Renal pelvis (tissue), 12 donors: ENCODE measurements around the gene OR10AD1. TPM values are rescaled to one million over a fixed set of nuclear protein-coding genes. Genes with fewer than 3 reads are reported as not detected.
"Not testable (repeated sequence)": the region's sequence is repeated elsewhere in the genome, so short reads cannot be mapped to it uniquely, and the experiment has no call there.

Experiments
- DNase-seq: peaks from one replicate; pipeline ENCODE4 v3.0.0-alpha.2; 2013
- long read RNA-seq, 16 experiments: transcript quantifications; one replicate each; lab custom pipeline, GENCODE V29; 2026
- polyA plus RNA-seq, 3 donors: library from polyadenylated mRNA; unstranded; fragments of 120-200 nt; gene quantifications; one replicate each; pipeline ENCODE4 v1.2.1, GENCODE V29; 2013; ENCODE audit not compliant: insufficient read length in 3 of 3

Gene OR10AD1, protein sequence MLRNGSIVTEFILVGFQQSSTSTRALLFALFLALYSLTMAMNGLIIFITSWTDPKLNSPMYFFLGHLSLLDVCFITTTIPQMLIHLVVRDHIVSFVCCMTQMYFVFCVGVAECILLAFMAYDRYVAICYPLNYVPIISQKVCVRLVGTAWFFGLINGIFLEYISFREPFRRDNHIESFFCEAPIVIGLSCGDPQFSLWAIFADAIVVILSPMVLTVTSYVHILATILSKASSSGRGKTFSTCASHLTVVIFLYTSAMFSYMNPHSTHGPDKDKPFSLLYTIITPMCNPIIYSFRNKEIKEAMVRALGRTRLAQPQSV
- polyA plus RNA-seq: 1 to 10 TPM in 1 of 3 donors, under 1 TPM in 2; 0.26 to 1.5 (median 0.83) TPM
- long read RNA-seq, donor 1: 0 reads
- long read RNA-seq, donor 2: 0 reads
- long read RNA-seq, donor 3: 0 reads
- long read RNA-seq, donor 4: 0 reads
- long read RNA-seq, donor 5: 0 reads
- long read RNA-seq, donor 6: 0 reads
- long read RNA-seq, donor 7, partial matches to known transcripts: 0 of 1 reads
- long read RNA-seq, donor 7, other reads (novel, unspliced or antisense): 0 of 1 reads
- long read RNA-seq, donor 8: 0 reads
- long read RNA-seq, donor 9, partial matches to known transcripts: 0 of 1 reads
- long read RNA-seq, donor 9, other reads (novel, unspliced or antisense): 0 of 1 reads
- long read RNA-seq, donor 10: 0 reads
- long read RNA-seq, donor 11: 0 reads
- long read RNA-seq, donor 12, partial matches to known transcripts: 0 of 1 reads
- long read RNA-seq, donor 12, other reads (novel, unspliced or antisense): 0 of 1 reads
- long read RNA-seq, donor 13, partial matches to known transcripts: 0 of 1 reads
- long read RNA-seq, donor 13, other reads (novel, unspliced or antisense): 0 of 1 reads
- long read RNA-seq, donor 14: 0 reads
- long read RNA-seq, donor 15: 0 reads
- long read RNA-seq, donor 16: 0 reads

GRCh38 chr12:48203192-48203591 is at the start of gene OR10AD1:
Gene OR10AD1 (minus strand): TSS chr12:48203292. CDS start chr12:48203292, 0 bp downstream.
- DNase-seq: no peak

DNA sequence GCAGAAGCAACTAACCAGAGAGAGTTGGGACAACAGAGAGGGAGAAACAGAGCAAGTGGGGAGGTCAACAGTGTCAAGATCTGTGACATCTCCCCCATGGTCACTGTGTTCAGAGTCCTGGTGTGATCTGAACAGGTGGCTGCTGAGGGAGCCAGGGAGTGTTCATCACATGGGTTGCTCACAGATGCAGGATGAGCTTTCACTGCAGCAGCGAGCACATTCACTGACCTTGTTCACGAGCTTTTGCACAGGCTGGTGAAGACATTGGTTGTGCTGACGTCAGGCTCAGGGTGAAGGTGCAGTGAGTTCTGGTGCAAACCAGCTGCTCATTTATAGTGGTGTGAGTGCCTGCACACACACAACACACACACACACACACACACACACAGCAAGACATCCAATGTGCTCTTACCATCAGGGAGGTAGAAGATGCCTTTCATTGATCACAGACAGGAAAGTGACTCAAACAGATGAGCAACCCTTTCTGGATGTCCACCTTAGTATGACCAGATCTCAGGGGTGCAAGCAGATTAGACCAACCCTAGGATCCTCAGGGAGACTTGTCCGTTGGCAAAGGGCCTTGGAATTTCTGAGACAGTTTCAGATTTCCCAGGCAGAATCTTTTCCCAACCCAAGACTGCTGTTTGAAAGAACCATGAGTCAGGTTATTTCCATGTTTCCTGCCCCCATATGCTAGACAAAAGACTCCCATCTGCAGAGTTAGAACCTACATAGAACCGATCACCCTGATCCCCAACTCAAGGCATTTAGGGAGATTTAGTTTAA is 44.3 kb upstream of the OR10AD1 start:
- DNase-seq: no peak

DNA sequence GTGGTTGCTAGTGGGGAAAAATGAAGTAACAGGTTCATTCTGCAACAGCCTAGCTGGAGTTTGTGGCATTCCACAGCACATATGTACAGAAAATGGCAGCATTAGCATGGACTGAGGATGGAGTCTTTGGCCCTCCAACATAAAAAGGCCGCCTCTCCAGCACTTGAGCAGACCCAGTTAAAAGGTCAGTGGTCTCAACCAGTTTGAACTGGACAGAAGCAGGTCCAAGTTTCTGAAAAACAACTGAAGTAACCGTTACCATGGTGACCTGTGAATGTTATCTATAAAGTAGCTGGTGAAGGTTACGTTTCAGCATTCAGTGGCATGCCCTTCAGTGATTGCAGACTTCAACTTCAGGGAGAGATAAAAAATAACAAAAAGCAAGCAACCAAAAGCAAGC is 34.1 kb upstream of the OR10AD1 start:
- DNase-seq: no peak

GRCh38 chr12:48235796-48236333 is 32.8 kb upstream of the OR10AD1 start:
- DNase-seq: no peak

DNA sequence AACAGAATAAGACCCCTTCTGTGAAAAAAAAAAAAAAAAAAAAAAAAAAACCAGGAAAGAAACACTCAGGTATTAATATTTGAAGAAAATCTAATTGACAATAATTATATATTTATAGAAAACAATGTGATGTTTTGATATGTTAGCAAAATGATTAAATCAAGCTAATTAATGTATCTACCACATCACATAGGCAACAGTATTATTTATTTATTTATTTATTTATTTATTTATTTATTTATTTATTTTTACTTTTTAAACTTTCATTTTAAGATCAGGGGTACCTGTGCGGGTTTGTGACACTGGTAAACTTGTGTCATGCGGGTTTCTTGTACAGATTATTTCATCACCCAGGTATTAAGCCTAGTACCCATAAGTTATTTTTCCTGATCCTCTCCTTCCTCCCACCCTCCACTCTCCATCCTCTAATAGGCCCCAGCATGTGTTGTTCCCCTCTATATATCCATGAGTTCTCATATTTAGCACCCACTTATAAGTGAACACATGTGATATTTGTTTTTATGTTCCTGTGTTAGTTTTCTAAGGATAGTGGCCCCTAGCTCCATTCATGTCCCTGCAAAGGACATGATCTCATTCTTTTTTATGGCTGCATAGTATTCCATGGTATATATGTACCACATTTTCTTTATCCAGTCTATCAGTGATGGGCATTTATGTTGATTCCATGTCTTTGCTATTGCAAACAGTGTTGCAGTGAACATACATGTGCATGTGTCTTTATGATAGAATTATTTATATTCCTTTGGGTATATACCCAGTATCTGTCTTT is 28.3 kb upstream of the OR10AD1 start:
- not testable (repeated sequence) for DNase-seq

DNA sequence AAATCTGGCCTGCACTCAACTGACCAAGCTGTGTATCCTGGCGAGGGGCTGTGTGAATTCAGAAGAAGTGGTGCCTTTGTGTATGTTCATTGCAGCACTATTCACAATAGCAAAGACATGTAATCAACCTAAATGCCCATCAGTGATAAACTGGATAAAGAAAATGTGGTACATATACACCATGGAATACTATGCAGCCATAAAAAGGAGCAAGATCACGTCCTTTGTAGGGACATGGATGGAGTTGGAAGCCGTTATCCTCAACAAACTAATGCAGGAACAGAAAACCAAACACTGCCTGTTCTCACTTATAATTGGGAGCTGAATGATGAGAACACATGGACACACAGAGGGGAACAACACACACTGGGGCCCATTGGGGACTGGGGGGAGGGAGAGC is 21.4 kb upstream of the OR10AD1 start:
- not testable (repeated sequence) for DNase-seq

DNA sequence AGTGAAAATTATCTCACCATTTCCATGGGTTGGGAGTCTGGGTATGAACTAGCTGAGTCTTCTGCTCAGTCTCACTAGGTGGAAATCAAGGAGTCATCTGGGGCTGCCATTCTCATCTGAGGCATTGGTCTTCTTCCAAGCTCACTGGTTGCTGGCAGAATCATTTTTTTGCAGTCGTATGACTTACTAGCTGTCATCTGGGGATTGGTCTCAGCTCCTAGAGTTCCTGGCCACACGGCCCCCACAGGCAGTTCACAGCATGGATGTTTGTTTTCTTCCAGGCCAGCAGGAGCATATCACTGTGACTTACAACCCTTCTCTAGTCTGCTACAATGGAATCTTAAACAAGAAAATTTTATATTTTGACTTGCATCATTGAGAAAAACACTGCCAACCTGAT is 18.6 kb upstream of the OR10AD1 start:
- no peak for DNase-seq

DNA sequence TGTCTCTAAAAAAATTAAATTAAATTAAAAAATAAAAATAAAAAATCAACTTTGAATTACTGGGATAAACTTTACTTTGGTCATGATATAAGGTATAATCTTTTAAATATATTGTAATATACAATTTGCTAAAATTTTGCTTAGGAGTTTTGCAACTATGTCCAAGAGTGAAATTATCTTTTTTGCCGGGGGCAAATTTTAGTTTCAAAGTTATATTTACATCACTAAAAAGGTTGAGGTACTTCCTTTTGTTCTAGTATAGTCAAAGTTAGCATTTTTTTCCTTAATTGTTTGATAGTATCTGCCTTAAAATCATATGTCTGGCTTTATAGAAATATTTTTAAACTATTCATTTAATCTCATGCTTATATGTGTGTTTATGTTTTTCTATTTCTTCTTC is 17.6 kb upstream of the OR10AD1 start:
- no peak for DNase-seq

DNA sequence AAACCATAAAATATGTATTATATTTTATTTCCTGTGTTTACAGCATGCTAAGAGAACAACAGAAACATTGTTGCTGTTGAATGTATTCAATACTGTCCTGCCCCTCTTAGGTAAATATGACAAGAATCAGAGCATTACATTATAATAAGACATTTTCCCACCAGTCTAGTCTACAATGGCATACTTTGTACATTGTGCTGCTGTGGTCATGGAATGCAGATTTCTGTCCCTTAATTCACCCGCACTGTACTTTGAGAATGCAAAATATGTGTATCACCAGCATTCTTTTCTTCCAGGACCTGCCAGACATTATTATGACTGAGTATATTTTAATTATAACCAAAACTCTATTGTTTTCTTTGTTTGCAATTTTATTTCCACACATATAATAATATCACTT is 16.5 kb upstream of the OR10AD1 start:
- DNase-seq: no peak

- no peak for DNase-seq
Measured at GRCh38 chr12:48216785-48217184, 13.7 kb upstream of the OR10AD1 start.

DNA sequence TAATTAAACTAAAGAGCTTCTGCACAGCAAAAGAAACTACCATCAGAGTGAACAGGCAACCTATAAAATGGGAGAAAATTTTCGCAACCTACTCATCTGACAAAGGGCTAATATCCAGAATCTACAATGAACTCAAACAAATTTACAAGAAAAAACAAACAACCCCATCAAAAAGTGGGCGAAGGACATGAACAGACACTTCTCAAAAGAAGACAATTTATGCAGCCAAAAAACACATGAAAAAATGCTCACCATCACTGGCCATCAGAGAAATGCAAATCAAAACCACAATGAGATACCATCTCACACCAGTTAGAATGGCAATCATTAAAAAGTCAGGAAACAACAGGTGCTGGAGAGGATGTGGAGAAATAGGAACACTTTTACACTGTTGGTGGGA is 6.4 kb upstream of the OR10AD1 start:
- not testable (repeated sequence) for DNase-seq

- DNase-seq: no peak
Measured at GRCh38 chr12:48202766-48203165, 326 bp downstream of the OR10AD1 start.

- no peak for DNase-seq
Measured at GRCh38 chr12:48201516-48201915, 1.6 kb downstream of the OR10AD1 start.

- DNase-seq: no peak
Measured at GRCh38 chr12:48201091-48201490, 2.0 kb downstream of the OR10AD1 start.

GRCh38 chr12:48199774-48200221 is 3.3 kb downstream of the OR10AD1 start:
- DNase-seq: no peak

- DNase-seq: no peak
Measured at GRCh38 chr12:48198985-48199384, 4.1 kb downstream of the OR10AD1 start.

DNA sequence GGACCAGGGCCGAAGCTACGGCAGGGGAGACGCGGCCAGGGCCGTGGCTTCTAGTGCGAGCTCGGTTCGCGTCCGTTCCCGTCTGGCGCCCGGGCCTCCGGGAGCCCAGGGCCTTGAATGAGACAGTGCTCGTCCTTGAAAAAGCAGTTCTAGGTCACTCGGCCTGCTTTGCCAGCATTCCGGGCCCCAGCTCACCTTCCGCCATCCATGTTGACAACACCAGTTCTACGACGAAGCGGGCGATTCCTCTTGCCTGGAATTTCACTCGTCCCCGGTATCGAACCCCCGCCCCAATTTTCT is 4.5 kb downstream of the OR10AD1 start:
- no peak for DNase-seq

DNA sequence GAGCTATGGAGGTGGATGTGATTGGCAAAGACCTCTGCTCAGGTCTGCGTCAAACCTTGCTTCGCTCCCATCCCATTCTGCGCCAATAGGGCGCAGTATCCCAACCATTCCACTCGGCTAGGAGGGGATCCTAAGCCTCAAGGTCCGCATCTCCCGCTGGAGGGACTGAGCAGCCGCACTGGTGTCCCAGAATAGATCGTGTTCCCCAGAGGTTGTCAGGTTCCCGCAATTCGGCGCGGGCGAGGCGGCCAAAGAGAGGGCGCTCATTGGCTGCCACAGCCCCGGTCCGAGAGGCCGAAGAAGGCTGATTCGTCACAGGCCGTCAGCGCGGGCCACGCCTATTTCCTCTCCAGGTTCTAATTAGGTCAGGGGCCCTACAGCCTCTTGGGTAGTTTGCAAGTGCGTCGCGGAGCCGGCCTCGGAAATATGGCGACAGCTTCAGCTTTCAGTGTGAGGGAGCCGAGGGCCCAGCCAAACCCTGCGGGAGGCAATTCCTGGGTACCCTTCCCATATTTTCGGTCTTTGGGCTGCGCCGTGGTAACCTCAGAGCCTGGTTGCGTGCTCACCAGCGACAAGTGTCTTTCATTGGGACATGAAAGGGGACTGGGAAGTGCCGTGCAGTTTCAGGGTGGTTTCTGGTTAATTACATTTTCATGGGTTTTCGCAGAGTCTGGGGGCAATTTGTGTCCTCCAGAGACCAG is 5.0 kb downstream of the OR10AD1 start:
- DNase-seq: peak; percentile 96

- DNase-seq: no peak
Measured at GRCh38 chr12:48197549-48197970, 5.5 kb downstream of the OR10AD1 start.

- DNase-seq: no peak
Measured at GRCh38 chr12:48194799-48195201, 8.3 kb downstream of the OR10AD1 start.
